Measurements from ENCODE around the gene BANF2.
"Not testable (repeated sequence)": the region's sequence is repeated elsewhere in the genome, so short reads cannot be mapped to it uniquely, and the experiment has no call there.

The BANF2 gene

DNA sequence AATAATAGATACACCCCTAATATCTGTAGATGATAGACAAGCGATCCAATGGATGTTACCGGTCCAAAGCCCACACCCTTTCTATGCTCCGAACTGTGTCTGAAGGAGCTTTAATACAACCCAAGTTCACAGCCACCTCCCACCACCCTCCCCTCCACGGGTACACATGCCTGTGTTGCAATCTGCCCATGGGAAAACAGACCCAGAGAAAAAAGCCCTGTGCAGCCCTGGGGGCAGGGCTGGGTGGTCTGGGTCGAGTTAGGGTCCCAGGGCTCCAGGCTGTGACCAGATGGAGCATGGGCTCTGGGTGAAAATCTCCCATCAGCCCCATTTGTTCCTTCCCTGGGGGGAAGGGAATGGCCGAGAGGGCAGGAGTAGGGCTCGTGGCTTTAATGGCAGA, 65.8 kb downstream of the BANF2 start:
- TF ChIP-seq, protein P1, sequence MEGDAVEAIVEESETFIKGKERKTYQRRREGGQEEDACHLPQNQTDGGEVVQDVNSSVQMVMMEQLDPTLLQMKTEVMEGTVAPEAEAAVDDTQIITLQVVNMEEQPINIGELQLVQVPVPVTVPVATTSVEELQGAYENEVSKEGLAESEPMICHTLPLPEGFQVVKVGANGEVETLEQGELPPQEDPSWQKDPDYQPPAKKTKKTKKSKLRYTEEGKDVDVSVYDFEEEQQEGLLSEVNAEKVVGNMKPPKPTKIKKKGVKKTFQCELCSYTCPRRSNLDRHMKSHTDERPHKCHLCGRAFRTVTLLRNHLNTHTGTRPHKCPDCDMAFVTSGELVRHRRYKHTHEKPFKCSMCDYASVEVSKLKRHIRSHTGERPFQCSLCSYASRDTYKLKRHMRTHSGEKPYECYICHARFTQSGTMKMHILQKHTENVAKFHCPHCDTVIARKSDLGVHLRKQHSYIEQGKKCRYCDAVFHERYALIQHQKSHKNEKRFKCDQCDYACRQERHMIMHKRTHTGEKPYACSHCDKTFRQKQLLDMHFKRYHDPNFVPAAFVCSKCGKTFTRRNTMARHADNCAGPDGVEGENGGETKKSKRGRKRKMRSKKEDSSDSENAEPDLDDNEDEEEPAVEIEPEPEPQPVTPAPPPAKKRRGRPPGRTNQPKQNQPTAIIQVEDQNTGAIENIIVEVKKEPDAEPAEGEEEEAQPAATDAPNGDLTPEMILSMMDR (IDR thresholded peaks at IDR 0.05; ENCODE audit: control insufficient read depth, extremely low read depth, insufficient read depth) = no peak
- DNase-seq (ENCODE audit: low read depth) = no peak
- H3K4me3 ChIP-seq (ENCODE audit: low read depth, low read length) = no peak overlapping the region

DNA sequence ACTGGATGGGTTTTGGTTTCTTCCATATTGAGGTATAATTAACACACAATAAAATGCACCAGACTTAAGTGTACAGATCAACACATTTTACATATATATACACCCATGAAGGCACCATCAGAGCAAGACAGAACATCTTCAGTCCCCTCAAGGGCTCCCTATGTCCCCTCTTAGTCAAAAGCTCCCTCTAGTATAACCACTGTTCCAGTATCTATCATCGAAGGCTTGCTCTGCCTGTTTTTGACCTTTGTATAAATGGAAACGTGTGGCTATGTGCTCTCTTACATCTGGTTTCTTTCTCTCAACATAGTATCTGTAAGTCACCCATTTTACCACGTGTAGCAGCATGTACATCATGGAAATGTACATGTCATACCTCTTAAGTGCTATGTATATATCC, 66.5 kb downstream of the BANF2 start:
- TF ChIP-seq, protein P1 (IDR thresholded peaks at IDR 0.05; ENCODE audit: control insufficient read depth, extremely low read depth, insufficient read depth) = no peak

DNA sequence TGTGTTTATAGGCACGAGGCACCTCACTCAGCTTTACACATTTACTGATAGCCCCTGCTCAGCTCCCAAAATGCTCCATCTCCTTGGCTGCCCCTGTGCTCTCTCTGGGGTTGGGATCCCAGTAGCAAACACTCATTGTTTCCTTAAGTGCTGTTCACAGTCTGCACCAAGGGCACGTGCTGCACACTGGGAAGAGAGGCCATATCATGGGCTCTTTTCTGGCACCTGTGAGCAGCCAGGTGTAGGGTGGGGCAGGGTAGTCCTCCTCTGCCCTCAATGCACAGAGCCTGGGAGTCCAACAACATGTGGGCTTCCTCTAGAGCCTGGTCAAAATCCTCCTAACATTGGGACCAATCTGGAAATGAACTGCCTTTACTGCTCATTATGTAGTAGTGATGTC, 67.9 kb downstream of the BANF2 start:
- no peak for DNase-seq (ENCODE audit: low read depth)
- H3K4me3 ChIP-seq (ENCODE audit: low read depth, low read length) = no peak overlapping the region
- TF ChIP-seq, protein P1 (IDR thresholded peaks at IDR 0.05; ENCODE audit: control insufficient read depth, extremely low read depth, insufficient read depth) = no peak

More for the DNA sequence above, 66.5 kb downstream of the BANF2 start:
- H3K4me3 ChIP-seq (ENCODE audit: low read depth, low read length) = no peak overlapping the region
- DNase-seq (ENCODE audit: low read depth) = no peak

DNA sequence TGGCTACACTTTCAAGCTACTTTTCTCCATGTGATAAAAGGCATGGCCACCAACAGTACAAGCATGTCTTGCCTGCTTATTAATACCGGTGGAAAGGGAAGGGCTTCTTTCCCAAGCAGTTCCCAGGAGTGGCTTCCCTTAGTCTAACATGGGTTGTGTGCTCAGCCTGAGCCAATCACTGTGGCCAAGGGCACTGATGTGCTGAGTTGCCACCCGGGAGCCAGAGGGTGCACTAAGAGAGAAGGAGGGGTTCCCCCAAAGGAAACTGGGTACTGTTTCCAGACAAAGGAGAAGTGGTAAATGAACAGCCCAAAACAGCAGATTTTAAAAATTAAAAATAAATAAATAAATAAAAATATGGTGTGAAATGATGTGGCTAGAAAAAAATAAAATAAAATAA, 68.5 kb downstream of the BANF2 start:
- TF ChIP-seq, protein P1 (IDR thresholded peaks at IDR 0.05; ENCODE audit: control insufficient read depth, extremely low read depth, insufficient read depth) = no peak
- DNase-seq (ENCODE audit: low read depth) = no peak
- no peak overlapping the region for H3K4me3 ChIP-seq (ENCODE audit: low read depth, low read length)

DNA sequence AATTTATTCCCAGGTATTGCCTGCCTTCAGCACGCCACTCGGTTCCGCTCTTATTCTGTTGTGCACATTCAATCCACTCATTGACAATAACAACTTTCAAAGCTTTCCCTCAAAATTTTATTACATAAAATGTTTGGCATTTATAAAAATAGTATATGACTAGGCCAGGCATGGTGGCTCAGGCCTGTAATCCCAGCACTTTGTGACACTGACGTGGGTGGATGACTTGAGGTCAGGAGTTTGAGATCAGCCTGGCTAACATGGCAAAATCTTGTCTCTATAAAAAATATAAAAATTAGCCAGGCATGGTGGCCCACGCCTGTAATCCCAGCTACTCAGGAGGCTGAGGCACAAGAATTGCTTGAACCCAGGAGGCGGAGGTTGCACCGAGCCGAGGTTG, 70.0 kb downstream of the BANF2 start:
- not testable (repeated sequence) for H3K4me3 ChIP-seq (ENCODE audit: low read depth, low read length); DNase-seq (ENCODE audit: low read depth)

DNA sequence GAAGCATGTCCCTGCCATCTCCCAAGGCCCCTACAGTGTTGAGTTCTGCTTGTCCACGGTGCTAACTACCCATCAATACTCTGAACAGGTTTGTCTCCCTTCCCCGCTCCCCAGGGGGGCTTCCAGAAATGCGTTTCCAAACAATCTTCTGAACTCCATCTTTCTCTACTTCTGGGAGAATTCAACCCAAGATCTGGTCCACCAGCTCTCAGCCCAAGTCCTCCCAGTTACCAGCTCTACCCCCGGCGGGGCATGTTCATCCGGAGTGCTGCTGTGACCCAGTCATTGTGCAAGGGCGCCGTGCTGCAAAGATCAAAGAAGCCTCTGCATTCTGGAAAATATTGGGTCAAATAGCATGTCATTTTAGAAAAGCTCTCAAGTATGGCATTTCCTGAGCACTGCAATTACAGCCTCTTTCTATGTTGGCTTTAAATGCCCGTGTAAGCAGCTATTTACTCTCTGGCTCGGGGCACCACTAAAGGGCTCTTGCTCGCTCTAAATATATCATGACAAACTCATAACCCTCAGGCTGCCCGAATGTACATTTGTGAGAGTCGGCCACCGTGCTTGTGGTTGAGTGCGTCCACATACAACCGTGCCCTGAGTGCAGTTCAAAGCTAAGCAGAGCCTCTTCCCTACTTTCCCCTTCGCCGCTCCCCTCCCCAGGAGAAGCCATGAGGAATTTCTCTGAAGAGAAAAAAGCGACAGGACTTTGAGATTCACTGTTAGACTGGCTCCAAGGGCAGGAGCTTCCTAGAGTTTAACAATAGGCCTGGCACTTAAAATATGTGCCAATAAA, 71.6 kb downstream of the BANF2 start:
- no peak for DNase-seq (ENCODE audit: low read depth)
- TF ChIP-seq, protein P1 (IDR thresholded peaks at IDR 0.05; ENCODE audit: control insufficient read depth, extremely low read depth, insufficient read depth) = no peak
- no peak overlapping the region for H3K4me3 ChIP-seq (ENCODE audit: low read depth, low read length)

DNA sequence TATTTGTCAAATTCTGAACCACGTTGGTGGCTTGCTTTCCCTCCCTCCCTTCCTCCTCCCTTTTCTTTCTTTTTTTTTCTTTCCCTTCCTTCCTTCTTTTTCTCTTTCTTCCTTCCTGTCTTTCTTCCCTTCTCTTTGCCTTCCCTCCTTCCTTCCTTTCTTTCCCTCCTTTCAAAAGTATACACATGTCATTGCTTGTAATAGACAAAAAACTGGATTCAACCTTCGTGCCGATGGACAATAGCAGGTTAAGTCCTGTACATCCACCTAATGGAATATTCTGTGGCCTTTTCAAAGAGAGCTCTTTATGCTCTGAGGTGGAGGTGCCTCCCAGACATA, 72.2 kb downstream of the BANF2 start:
- H3K4me3 ChIP-seq (ENCODE audit: low read depth, low read length) = no peak overlapping the region
- TF ChIP-seq, protein P1 (IDR thresholded peaks at IDR 0.05; ENCODE audit: control insufficient read depth, extremely low read depth, insufficient read depth) = no peak
- DNase-seq (ENCODE audit: low read depth) = no peak

All from LNCaP clone FGC (cell line).